HG02852 (cell line): ENCODE data around the gene C10orf53.
"Not testable (repeated sequence)": the region's sequence is repeated elsewhere in the genome, so short reads cannot be mapped to it uniquely, and the experiment has no call there.

Experiments
- ATAC-seq: cut with Tn5 transposase; IDR thresholded peaks from one replicate; pipeline ENCODE4 v1.9.1; 2021; ENCODE audit warnings: mild to moderate bottlenecking, moderate library complexity; ENCODE audit not compliant: unreplicated experiment

The C10orf53 gene

GRCh38 chr10:49652421-49653272, 26.8 kb upstream of the C10orf53 start:
- no peak for ATAC-seq

GRCh38 chr10:49653273-49653929, 26.1 kb upstream of the C10orf53 start:
- ATAC-seq, result no peak

- ATAC-seq, result no peak
Measured at GRCh38 chr10:49654036-49654693, 25.3 kb upstream of the C10orf53 start.

- ATAC-seq, result no peak
Measured at GRCh38 chr10:49655099-49655498, 24.4 kb upstream of the C10orf53 start.

DNA sequence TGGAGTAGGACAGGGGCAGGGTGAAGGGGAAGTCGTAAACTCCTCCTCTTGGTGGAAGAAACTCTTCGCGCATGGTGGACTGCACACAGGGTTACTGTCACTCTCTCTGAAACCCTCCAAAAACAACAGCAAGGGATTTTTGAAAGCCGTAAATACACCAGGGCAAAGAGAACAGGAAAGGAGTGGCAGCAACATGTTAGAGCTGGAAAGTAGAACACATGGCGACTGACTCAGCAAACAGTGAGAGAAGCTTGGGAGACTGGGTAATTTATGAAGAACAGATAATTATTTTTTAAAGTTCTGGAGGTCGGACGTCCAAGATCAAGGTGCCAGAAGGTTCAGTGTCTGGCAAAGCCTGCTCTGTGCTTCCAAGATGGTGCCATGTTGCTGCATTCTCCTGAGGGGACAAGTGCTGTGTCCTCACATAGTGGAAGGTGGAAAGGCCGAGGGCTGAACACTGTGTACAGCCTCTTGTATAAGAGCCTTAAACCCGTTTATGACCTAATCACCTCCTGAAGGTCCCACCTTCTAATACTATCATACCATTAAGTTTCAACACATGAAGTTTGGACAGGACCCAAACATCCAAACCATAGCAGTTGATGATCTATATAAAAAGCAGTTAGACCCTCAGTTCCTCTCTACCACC, 22.5 kb upstream of the C10orf53 start:
- no peak for ATAC-seq

GRCh38 chr10:49657606-49658005, 21.8 kb upstream of the C10orf53 start:
- ATAC-seq, result no peak

- no peak for ATAC-seq
Measured at GRCh38 chr10:49661140-49661856, 18.2 kb upstream of the C10orf53 start.

- no peak for ATAC-seq
Measured at GRCh38 chr10:49662169-49662830, 17.2 kb upstream of the C10orf53 start.

- no peak for ATAC-seq
Measured at GRCh38 chr10:49663596-49663995, 15.9 kb upstream of the C10orf53 start.

GRCh38 chr10:49664006-49664841, 15.2 kb upstream of the C10orf53 start:
- no peak for ATAC-seq

DNA sequence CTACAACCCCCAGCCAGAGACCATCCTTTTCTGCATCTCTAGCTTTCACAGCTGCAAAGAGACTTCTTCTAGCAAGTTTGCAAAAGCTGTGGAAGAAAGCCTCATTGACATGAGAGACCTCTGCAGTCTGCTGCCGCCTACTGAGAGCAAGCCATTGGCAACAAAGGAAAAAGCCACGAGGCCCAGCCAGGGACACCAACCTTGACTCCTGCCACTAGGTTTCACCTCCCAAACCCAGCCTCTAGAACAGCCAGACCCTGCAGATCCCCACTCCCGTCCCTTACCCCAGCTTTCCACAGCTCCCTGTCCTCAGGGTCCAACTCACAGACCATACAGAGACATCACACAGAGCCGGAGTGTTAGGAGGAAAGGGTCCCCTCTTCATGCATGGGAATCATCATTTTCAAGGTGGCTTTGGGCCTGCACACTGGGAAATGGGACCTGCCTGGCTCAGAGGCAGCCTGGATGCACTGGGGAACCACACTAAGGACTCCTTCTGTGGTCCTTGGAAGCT, 14.6 kb upstream of the C10orf53 start:
- no peak for ATAC-seq

- no peak for ATAC-seq
Measured at GRCh38 chr10:49666054-49666615, 13.3 kb upstream of the C10orf53 start.

DNA sequence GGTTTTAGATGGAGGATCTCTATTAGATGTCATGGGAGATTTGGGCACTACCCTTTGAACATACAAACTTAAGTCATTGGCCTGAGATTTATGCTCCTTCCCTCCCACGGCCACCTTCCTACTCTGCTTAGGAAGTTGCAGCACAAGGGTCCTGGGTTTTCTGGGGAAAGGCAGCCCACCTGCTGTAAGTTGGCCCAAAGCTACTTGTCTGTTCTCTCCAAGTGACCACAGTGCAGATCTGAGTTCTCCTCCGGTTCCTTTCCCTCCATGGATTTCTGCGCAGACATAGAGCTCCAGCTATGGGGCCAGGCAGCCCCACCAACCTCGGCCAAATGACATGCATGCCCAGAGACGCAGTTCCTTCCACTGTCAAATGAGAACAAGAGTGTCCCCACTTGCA, 12.8 kb upstream of the C10orf53 start:
- no peak for ATAC-seq

GRCh38 chr10:49667991-49668390, 11.5 kb upstream of the C10orf53 start:
- ATAC-seq, result no peak

DNA sequence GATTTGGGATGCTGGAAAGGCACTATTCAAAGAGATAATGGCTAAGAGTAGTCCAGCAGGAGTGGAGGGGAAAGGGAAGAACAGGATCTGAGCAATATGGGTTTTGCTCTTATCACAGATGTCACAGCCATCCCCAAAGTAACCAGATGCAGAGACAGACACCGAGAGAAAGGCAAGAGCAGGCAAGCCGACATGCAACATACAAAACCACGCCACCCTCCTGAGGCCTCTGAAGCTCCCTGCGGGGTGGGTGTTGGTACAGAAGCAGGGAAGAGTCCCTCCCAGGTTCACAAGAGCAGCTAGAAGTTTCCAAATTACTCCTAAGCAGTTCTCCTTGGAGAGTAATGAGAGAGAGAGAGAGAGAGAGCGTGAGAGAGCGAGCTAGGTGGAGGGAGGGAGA, 10.8 kb upstream of the C10orf53 start:
- no peak for ATAC-seq

DNA sequence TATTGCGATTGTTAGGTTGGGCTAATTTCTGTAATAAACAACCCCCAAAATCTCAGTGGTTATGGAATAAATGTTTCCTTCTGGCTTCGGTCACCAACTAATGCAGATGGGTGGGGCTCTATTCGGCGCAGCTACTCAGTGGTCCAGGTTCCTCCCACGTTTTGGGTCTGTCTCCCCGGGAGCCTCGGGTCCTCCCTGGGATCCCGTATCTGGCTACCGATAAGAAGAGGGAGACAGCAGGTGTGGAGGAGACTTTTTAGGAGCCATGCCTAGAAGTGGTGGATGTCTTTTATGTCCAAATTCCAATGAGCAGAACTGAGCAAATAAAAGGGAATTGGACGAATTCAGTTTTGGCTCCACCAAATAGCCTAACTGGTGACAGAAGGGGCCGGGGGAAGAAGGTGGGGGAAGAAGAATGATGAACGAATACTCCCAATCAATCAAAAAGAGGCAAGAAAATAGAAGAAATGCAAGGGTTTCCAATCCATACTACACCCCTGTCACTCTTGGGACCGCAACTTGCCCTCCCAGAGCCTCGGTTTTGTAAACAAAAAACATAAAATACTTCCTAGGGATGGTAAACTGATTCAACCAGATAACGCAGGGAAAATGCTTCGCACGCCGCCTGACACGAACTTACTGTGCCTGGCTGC, 498 bp upstream of the C10orf53 start:
- no peak for ATAC-seq

GRCh38 chr10:49682449-49682848, 3.0 kb downstream of the C10orf53 start:
- ATAC-seq, result not testable (repeated sequence)

GRCh38 chr10:49682879-49683278, 3.4 kb downstream of the C10orf53 start:
- ATAC-seq, result no peak
